SK-N-MC (cell line): Measurements from ENCODE around the gene SDK1.

Experiments
- EZH2 ChIP-seq: fragments of 200-600 bp; sonication (generic); IDR thresholded peaks from one replicate; pipeline ENCODE4 v1.6.1; 2017; ENCODE audit warnings: antibody characterized with exemption
- FOXP2 ChIP-seq: optimal IDR thresholded peaks from 2 replicates; pipeline ENCODE3; 2011; ENCODE audit warnings: mild to moderate bottlenecking, moderate library complexity; ENCODE audit not compliant: insufficient read depth; ENCODE audit errors: extremely low read length, control extremely low read depth
- POLR2AphosphoS5 ChIP-seq: IDR thresholded peaks from 2 replicates; pipeline ENCODE4 v1.6.1; 2012; ENCODE audit warnings: mild to moderate bottlenecking, low read depth, low read length, borderline replicate concordance

GRCh38 chr7:4067476-4067760, 766.4 kb downstream of the SDK1 start:
- no peak for TF ChIP-seq POLR2AphosphoS5
- no peak for TF ChIP-seq EZH2
- TF ChIP-seq FOXP2, result no peak
